ENCODE results near the gene AMT. TPM values are rescaled to one million over a fixed set of nuclear protein-coding genes. Genes with fewer than 3 reads are reported as not detected.

Gene AMT
- total and polyA plus RNA-seq, 2 experiments from 2014 or later: 1.6 to 1.7 TPM

DNA sequence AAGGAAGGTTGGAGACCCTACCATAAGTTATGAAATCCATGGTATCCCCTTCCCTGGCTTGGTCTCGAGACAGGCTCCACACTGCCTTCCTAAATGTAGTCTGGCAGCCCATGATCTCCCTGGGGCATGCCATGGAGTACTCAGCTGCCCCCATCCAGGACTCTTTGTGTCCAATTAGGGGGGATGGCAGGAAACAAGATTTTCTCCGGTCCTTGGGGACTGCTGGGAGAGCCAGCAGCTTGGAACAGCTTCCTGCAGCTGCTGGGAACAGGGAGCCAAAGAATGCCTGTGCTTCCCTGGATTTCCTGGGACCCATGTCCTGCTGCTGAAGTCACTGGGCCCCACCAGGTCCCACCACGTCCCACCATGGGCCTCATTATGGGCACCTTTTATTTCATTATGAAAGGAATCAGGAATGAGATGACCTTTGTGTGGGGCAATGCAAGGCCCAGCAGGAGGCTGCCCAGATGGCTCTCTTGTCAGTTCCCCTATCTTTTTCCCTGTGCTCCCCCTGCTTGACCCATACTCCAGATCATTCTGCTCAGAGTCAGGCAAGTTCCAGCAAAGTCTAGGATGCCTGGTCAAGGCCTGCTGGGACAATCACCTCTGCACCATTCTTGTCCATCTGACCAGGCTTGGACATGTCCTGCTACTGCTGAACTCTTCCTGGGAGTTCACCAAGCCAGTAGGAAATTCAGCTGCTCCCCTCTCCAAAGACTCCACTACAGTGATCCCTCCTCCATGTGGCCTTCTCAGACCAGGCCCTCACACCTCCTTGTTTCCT lies 32.8 kb upstream of the AMT start:
- Histone ChIP-seq H3K27me3 (replicated peaks; ENCODE audit: insufficient read depth) (no peaks in the 10 kb centered on the region), H3K4me2 (ENCODE audit: unreplicated experiment) (no peak overlapping the region), H3K9ac (no peak overlapping the region), H3K9me2 (ENCODE audit: insufficient read depth) (no peaks in the 10 kb centered on the region), H3K9me3 (ENCODE audit: low read depth) (no peaks in the 10 kb centered on the region), H3K27ac (no peak overlapping the region), H3K4me3 (no peak overlapping the region), H3K36me3 (ENCODE audit: low read depth) (no peaks in the 10 kb centered on the region), H4K20me1 (ENCODE audit: insufficient read depth) (no peaks in the 10 kb centered on the region), H3K79me2 (ENCODE audit: insufficient read depth) (no peaks in the 10 kb centered on the region), H2AFZ (no peak overlapping the region), H3K4me1 (ENCODE audit: insufficient read depth) (peaks cover 4% of the 10 kb centered on the region; the same call in 1 of the 2 replicates), H3F3A (ENCODE audit: insufficient read depth) (no peaks in the 10 kb centered on the region)
- TF ChIP-seq EZH2 (IDR thresholded peaks at IDR 0.05; ENCODE audit: insufficient read depth, poor library complexity, severe bottlenecking) (no peak), EZH2phosphoT487 (IDR thresholded peaks at IDR 0.05; ENCODE audit: insufficient read depth, low read depth) (no peak)
- 58 to 67% methylated on average over 3 of the region's 3 CpGs for WGBS, 2 experiments (ENCODE audit: low coverage in 1 of 2, low lambda C conversion rate in 2 of 2, missing lambda C conversion rate in 2 of 2)
- DNase-seq: no peak
- in situ Hi-C loops (cut with MboI): no loop called here

DNA sequence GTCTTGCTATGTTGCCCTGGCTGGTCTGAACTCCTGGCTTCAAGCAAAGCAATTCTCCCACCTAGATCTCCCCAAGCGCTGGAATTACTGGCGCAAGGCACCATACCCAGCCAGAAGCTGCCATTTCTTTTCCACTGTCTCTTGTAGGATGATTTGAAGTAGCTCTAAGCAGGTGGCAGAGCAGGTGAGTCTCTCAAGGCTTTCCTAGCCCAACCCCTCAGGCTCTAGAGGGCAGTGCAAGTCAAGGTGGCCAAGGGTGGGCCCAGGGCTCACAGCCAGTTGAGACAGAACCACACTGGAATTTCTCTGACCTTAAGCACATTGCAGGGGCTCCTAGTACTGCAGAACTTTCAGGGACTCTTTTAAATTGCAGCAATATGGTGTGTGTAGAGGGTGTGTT lies 32.2 kb upstream of the AMT start:
- no peak overlapping the region for H2AFZ ChIP-seq
- no peaks in the 10 kb centered on the region for H3K36me3 ChIP-seq (ENCODE audit: low read depth)
- no peaks in the 10 kb centered on the region for H4K20me1 ChIP-seq (ENCODE audit: insufficient read depth)
- H3K79me2 ChIP-seq (ENCODE audit: insufficient read depth): no peaks in the 10 kb centered on the region
- DNase-seq: no peak
- no peaks in the 10 kb centered on the region for H3K9me3 ChIP-seq (ENCODE audit: low read depth)
- H3K4me1 ChIP-seq (ENCODE audit: insufficient read depth): peaks cover 4% of the 10 kb centered on the region; the same call in 1 of the 2 replicates
- H3K27me3 ChIP-seq (replicated peaks; ENCODE audit: insufficient read depth): no peaks in the 10 kb centered on the region
- no peaks in the 10 kb centered on the region for H3F3A ChIP-seq (ENCODE audit: insufficient read depth)
- in situ Hi-C loops (cut with MboI): no loop called here
- no peak overlapping the region for H3K9ac ChIP-seq
- TF ChIP-seq EZH2phosphoT487 (IDR thresholded peaks at IDR 0.05; ENCODE audit: insufficient read depth, low read depth) (no peak), EZH2 (IDR thresholded peaks at IDR 0.05; ENCODE audit: insufficient read depth, poor library complexity, severe bottlenecking) (no peak)
- H3K4me2 ChIP-seq (ENCODE audit: unreplicated experiment): no peak overlapping the region
- H3K27ac ChIP-seq: no peak overlapping the region
- no peaks in the 10 kb centered on the region for H3K9me2 ChIP-seq (ENCODE audit: insufficient read depth)
- 15 to 26% methylated on average over 2 of the region's 2 CpGs for WGBS, 2 experiments (ENCODE audit: low coverage in 1 of 2, low lambda C conversion rate in 2 of 2, missing lambda C conversion rate in 2 of 2)
- H3K4me3 ChIP-seq: no peak overlapping the region

DNA sequence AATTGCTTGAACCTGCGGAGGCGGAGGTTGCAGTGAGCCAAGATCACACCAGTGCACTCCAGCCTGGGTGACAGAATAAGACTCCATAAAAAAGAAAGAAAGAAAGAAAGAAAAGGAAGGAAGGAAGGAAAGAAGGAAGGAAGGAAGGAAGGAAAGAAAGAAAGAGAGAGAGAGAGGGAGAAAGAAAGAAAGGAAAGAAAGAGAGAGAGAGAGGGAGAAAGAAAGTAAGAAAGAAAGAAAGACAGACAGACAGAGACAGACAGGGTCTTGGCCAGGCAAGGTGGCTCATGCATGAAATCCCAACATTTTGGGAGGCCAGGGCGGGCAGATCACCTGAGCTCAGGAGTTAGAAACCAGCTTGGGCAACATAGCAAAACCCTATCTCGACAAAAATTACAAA lies 31.3 kb upstream of the AMT start:
- H4K20me1 ChIP-seq (ENCODE audit: insufficient read depth): no peaks in the 10 kb centered on the region
- H3K36me3 ChIP-seq (ENCODE audit: low read depth): no peaks in the 10 kb centered on the region
- peaks cover 4% of the 10 kb centered on the region; the same call in 1 of the 2 replicates for H3K4me1 ChIP-seq (ENCODE audit: insufficient read depth)
- H3K27ac ChIP-seq: no peak overlapping the region
- H3K79me2 ChIP-seq (ENCODE audit: insufficient read depth): no peaks in the 10 kb centered on the region
- H3K4me2 ChIP-seq (ENCODE audit: unreplicated experiment): no peak overlapping the region
- no peaks in the 10 kb centered on the region for H3K27me3 ChIP-seq (replicated peaks; ENCODE audit: insufficient read depth)
- DNase-seq: no peak
- TF ChIP-seq EZH2phosphoT487 (IDR thresholded peaks at IDR 0.05; ENCODE audit: insufficient read depth, low read depth) (no peak), EZH2 (IDR thresholded peaks at IDR 0.05; ENCODE audit: insufficient read depth, poor library complexity, severe bottlenecking) (no peak)
- H3K9me3 ChIP-seq (ENCODE audit: low read depth): no peaks in the 10 kb centered on the region
- in situ Hi-C loops (cut with MboI): no loop called here
- H3K9ac ChIP-seq: no peak overlapping the region
- H3K4me3 ChIP-seq: no peak overlapping the region
- WGBS, 2 experiments (ENCODE audit: low coverage in 1 of 2, low lambda C conversion rate in 2 of 2, missing lambda C conversion rate in 2 of 2): 92 to 99% methylated on average over 4 of the region's 4 CpGs
- no peaks in the 10 kb centered on the region for H3K9me2 ChIP-seq (ENCODE audit: insufficient read depth)
- H3F3A ChIP-seq (ENCODE audit: insufficient read depth): no peaks in the 10 kb centered on the region
- no peak overlapping the region for H2AFZ ChIP-seq

DNA sequence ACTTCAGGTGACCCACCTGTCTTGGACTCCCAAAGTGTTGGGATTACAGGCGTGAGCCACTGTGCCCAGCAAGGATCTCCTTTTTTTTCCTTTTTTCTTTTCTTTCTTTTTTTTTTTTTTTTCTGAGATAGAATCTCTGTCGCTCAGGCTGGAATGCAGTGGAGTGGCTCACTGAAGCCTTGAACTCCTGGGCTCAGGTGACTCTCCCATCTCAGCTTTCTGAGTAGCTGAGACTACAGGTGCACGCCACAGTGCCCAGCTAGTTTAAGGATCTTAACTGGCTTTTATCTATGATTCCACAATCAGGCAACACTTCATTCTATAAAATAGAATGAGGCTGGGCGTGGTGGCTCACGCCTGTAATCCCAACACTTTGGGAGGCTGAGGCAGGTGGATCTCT lies 23.1 kb upstream of the AMT start:
- H3K4me2 ChIP-seq (ENCODE audit: unreplicated experiment): no peak overlapping the region
- no peaks in the 10 kb centered on the region for H3K27me3 ChIP-seq (replicated peaks; ENCODE audit: insufficient read depth)
- WGBS, 2 experiments (ENCODE audit: low coverage in 1 of 2, low lambda C conversion rate in 2 of 2, missing lambda C conversion rate in 2 of 2): 85 to 87% methylated on average over 5 of the region's 5 CpGs
- no peaks in the 10 kb centered on the region for H3K9me2 ChIP-seq (ENCODE audit: insufficient read depth)
- in situ Hi-C loops (cut with MboI): loop anchor here (25.0 kb wide), 1 partner anchor 283 kb away; the partner anchor contains the start of genes CCDC71 and KLHDC8B
- H3K79me2 ChIP-seq (ENCODE audit: insufficient read depth): no peaks in the 10 kb centered on the region
- H3K36me3 ChIP-seq (ENCODE audit: low read depth): no peaks in the 10 kb centered on the region
- H3F3A ChIP-seq (ENCODE audit: insufficient read depth): peaks cover 18% of the 10 kb centered on the region
- H3K4me1 ChIP-seq (ENCODE audit: insufficient read depth): peaks cover 12% of the 10 kb centered on the region
- no peak overlapping the region for H2AFZ ChIP-seq
- no peak overlapping the region for H3K4me3 ChIP-seq
- H3K9me3 ChIP-seq (ENCODE audit: low read depth): no peaks in the 10 kb centered on the region
- H4K20me1 ChIP-seq (ENCODE audit: insufficient read depth): no peaks in the 10 kb centered on the region
- DNase-seq: no peak
- TF ChIP-seq EZH2 (IDR thresholded peaks at IDR 0.05; ENCODE audit: insufficient read depth, poor library complexity, severe bottlenecking) (no peak), EZH2phosphoT487 (IDR thresholded peaks at IDR 0.05; ENCODE audit: insufficient read depth, low read depth) (no peak)
- no peak overlapping the region for H3K27ac ChIP-seq
- no peak overlapping the region for H3K9ac ChIP-seq
